MG63 (cell line): ENCODE results near the gene CNFN. TPM values are rescaled to one million over a fixed set of nuclear protein-coding genes. Genes with fewer than 3 reads are reported as not detected.
"Not testable (repeated sequence)": the region's sequence is repeated elsewhere in the genome, so short reads cannot be mapped to it uniquely, and the experiment has no call there.

Experiments used
- DNase-seq: peaks from one replicate; pipeline ENCODE4 v3.0.0-alpha.2; 2020
- H3K27me3 ChIP-seq: fragments of 250-450 bp; sonication (Bioruptor Pico); 2 replicates; pipeline ENCODE4 v1.5.1; 2020; ENCODE audit warnings: mild to moderate bottlenecking, moderate library complexity
- H3K36me3 ChIP-seq: fragments of 250-450 bp; sonication (Bioruptor Pico); 2 replicates; pipeline ENCODE4 v1.5.1; 2020; ENCODE audit warnings: mild to moderate bottlenecking, moderate library complexity
- H3K4me3 ChIP-seq: fragments of 250-450 bp; sonication (Bioruptor Pico); 2 replicates; pipeline ENCODE4 v1.5.1; 2020; ENCODE audit warnings: mild to moderate bottlenecking, moderate library complexity
- H3K9me3 ChIP-seq: fragments of 250-450 bp; sonication (Bioruptor Pico); 2 replicates; pipeline ENCODE4 v1.5.1; 2020; ENCODE audit warnings: mild to moderate bottlenecking, moderate library complexity
- total RNA-seq: library from RNA; depleted of rRNA; stranded (reverse); fragments of >200 nt; shearing (Covaris generic); gene quantifications from 2 replicates; pipeline ENCODE4 v1.2.3, GENCODE V29; 2014; ENCODE audit warnings: low replicate concordance; rRNA removed

CNFN gene
- total RNA-seq, 1 experiment from 2014 or later, result not detected

DNA sequence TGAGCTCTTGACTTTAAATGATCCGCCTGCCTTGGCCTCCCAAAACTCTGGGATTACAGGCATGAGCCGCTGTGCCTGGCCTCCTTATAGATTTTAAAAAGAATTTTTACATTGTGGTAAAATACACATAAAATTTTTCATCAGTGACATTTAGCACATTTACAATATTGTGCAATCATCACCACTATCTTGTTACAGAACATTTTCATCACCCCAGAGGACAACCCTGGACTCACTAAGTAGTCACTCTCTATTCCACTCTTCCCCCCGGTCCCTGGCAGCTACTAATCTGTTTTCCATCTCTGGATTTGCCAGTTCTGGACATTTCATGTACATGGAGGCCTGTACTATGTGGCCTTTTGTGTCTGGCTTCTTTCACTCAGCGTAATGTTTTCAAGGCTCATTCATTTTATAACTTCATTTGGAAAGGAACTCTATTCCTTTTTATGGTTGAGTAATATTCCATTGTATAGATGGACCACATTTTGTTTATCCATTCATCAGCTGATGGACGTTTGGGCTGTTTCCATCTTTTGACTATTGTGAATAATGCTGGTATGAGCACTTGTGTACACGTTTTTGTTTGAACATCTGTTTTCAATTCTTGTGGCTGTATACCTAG lies 44.8 kb downstream of the CNFN start:
- Histone ChIP-seq H3K4me3 (no peak overlapping the region), H3K27me3 (no peaks in the 10 kb centered on the region), H3K9me3 (no peaks in the 10 kb centered on the region), H3K36me3 (peaks cover 23% of the 10 kb centered on the region)
- no peak for DNase-seq

- H3K36me3 ChIP-seq, result peaks cover 25% of the 10 kb centered on the region
- H3K4me3 ChIP-seq, result no peak overlapping the region
- H3K9me3 ChIP-seq, result no peaks in the 10 kb centered on the region
- H3K27me3 ChIP-seq, result no peaks in the 10 kb centered on the region
- DNase-seq, result no peak
Observed at GRCh38 chr19:42344336-42344893, 45.7 kb downstream of the CNFN start.

- H3K36me3 ChIP-seq, result peaks cover 24% of the 10 kb centered on the region
- no peak for DNase-seq
Observed at GRCh38 chr19:42343344-42344110, 46.6 kb downstream of the CNFN start.

DNA sequence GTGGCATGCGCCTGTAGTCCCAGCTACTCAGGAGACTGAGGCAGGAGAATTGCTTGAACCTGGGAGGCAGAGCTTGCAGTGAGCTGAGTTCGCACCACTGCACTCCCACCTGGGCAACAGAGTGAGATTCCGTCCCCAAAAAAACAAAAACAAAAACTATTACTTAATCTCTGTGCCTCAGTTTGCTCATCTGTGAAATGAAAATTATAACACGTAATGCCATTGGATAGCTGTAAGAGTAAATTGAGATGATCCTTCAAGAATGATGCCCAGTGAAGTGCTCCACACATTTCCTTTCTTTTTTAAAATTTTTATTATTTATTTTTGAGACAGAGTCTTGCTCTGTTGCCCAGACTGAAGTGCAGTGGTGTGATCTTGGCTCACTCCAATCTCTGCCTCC lies 50.2 kb downstream of the CNFN start:
- H3K4me3 ChIP-seq, H3K27me3 ChIP-seq, H3K9me3 ChIP-seq, DNase-seq: not testable (repeated sequence)
- H3K36me3 ChIP-seq, result peaks cover 24% of the 10 kb centered on the region

More at GRCh38 chr19:42343344-42344110, 46.6 kb downstream of the CNFN start:
- no peak overlapping the region for H3K4me3 ChIP-seq
- H3K27me3 ChIP-seq, result no peaks in the 10 kb centered on the region
- no peaks in the 10 kb centered on the region for H3K9me3 ChIP-seq

DNA sequence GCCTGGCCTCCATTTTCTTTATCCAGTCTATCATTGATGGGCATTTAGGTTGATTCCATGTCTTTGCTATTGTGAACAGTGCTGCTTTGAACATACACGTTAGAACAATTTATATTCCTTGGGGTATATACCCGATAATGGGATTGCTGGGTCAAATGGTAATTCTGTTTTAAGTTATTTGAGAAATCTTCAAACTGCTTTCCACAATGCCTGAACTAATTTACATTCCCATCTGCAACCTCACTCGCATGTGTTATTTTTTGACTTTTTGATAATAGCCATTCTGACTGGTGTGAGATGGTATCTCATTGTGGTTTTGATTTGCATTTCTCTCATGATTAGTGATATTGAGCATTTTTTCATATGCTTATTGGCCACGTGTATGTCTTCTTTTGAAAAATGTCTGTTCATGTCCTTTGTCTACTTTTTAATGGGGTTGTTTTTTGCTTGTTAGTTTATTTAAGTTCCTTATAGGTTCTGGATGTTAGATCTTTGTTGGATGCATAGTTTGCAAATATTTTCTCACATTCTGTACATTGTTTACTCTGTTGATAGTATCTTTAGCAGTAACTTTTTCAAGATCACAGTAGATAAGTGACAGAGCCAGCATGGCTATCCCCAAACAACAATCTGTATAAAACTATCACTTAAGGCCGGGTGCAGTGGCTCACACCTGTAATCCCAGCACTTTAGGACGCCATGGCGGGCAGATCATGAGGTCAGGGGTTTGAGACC lies 50.8 kb downstream of the CNFN start:
- peaks cover 23% of the 10 kb centered on the region for H3K36me3 ChIP-seq

More for the DNA sequence above, 50.8 kb downstream of the CNFN start:
- not testable (repeated sequence) for H3K4me3 ChIP-seq, H3K27me3 ChIP-seq, H3K9me3 ChIP-seq, DNase-seq

Other genes with a start within 250 kb of the CNFN start
- gene DEDD2, start 172.6 kb downstream of the CNFN start, total RNA-seq, result 26.3 and 42.9 TPM in 2 replicates
- 8.5 and 12.8 TPM in 2 replicates for gene ZNF526, start 170.0 kb downstream of the CNFN start, total RNA-seq
- gene GSK3A, start 147.7 kb downstream of the CNFN start, total RNA-seq, result 24.1 and 27.3 TPM in 2 replicates
- 78.3 and 168 TPM in 2 replicates for gene ERF, start 135.2 kb downstream of the CNFN start, total RNA-seq
- gene CIC, start 121.0 kb downstream of the CNFN start, total RNA-seq, result 5.9 and 15.8 TPM in 2 replicates
- 0.13 and 0.76 TPM in 2 replicates for gene PRR19, start 88.2 kb downstream of the CNFN start, total RNA-seq
- 80.0 and 88.3 TPM in 2 replicates for gene PAFAH1B3, start 87.7 kb downstream of the CNFN start, total RNA-seq
- 0.86 TPM in 1 of 2 replicates, not detected in the other for gene TMEM145, start 77.0 kb downstream of the CNFN start, total RNA-seq
- 14.8 and 26.7 TPM in 2 replicates for gene MEGF8, start 64.7 kb downstream of the CNFN start, total RNA-seq
- gene LIPE, start 37.1 kb upstream of the CNFN start, total RNA-seq, result not detected in 2 replicates
- not detected in 2 replicates for gene CXCL17, start 52.6 kb upstream of the CNFN start, total RNA-seq
- not detected in 2 replicates for gene CEACAM1, start 138.2 kb upstream of the CNFN start, total RNA-seq
- gene CEACAM8, start 204.6 kb upstream of the CNFN start, total RNA-seq, result not detected in 2 replicates